Stimulated activated CD4-positive, alpha-beta T cell treated with anti-CD3 and anti-CD28 coated beads, Interleukin-12 subunit alpha, Interleukin-12 subunit beta, amount 100 ng/mL, for 4 hours (primary cell): ENCODE results near the gene CD248.
"Not testable (repeated sequence)": the region's sequence is repeated elsewhere in the genome, so short reads cannot be mapped to it uniquely, and the experiment has no call there.

Experiments
- DNase-seq: peaks from one replicate; pipeline ENCODE4 v3.0.0-alpha.2; 2020

Gene CD248

DNA sequence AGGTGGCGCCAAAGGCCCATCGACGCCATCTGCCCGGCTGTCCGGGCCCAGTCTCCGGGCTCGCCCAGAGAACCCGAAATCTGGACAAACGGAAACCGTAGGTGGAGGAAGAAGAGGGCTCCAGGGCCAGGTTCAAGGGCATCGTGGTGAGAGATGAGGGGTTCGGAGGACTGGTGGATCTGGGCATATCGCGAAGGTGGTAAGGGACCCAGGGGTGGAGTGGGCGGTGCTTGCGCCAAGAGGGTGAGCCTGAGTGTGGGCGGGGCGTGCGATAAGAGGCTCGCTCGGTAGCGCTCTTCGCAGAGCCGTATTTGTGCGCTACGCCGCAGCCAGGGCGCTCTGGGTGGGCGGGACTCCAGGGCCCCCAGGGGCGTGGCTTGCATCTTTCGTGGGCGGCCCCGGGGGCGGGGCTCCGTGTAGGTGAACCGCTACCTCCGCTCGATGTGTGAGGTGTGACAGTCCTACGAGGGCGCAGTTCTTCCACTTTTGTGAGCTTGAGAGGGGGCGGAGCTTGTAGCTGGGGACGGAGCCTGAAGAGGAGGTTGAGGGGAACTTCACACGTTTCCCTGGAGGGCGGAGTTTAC is 4.8 kb downstream of the CD248 start:
- peak; percentile 96 for DNase-seq

DNA sequence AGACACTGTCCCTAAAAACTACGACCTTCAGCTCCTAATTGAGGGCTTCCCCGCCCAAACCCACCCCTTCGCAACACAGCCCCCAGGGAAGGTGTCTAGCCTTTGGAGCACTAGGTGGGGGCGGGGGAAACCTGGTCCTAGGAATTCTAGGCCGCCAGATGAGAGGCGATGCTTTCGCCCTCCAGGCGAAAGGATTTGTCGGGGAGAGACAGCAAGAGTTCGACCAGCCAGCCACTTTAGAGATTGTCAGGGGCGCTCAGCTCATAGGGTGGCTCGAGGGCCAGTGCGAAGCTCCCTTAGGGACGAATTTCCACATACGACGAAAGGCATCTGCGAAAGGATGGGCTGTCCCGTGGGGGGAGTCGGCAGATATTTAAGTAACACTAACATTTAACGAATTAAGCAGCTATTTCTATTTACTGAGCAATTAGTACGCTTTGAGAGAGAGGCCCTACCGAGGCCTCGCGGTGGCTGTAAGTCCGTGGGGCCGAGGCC is 5.3 kb downstream of the CD248 start:
- no peak for DNase-seq

DNA sequence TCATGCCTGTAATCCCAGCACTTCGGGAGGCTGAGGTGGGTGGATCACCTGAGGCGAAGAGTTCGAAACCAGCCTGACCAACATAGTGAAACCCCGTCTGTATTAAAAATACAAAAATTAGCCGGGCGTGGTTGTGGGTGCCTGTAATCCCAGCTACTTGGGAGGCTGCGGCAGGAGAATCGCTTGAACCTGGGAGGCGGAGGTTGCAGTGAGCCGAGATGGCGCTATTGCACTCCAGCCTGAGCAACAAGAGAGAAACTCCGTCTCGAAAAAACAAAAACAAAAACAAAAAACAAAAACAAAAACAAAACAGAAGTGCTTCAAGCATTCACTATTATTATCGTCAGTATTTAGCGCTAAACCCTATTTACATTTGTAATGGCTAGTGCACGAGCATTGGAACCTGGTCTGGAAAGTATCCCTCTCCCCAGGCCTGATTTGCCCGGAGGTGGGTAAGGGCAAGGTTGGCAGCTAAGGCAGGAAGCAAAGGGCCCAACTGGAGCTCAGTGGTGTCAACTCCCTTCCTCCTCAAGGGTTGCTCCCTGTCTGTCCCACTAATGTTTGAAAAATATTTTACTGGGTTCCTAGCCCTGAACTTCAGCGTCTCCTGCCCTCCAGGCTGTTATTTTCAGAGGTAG is 5.9 kb downstream of the CD248 start:
- DNase-seq: not testable (repeated sequence)

DNA sequence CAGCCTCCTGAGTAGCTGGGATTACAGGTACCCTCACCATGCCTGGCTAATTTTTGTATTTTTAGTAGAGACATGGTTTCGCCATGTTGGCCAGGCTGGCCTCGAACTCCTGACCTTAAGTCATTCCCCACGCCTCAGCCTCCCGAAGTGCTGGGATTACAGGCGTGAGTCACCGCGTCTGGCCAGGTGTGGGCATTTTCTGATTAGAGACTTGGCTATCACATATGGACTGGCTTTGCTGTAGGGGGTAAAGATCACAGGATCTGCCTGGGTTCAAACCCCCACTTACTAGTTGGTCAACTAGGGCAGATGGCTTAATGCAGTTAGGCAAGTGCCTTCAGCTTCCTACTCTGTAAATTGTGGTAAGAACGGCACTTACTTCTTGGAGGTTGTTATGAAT is 6.5 kb downstream of the CD248 start:
- DNase-seq: no peak

DNA sequence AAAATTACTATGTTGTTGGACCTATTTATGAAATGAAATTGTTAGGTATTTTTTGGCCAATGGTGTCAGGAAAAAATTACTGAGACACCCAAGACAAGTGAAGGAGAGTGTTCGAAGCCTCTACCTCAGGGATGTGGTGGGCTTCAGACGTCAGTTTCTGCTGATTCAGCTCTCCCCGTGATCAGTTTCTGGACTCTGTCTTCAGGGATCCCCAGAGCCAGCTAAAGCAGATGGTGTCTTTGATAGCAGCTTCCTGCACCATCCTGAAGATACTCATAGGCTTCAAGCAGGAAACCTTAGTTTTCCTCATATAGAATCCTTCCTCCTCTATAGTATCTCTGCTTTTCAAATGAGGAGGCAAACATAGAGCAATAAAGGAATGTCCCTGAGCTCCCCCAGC is 7.4 kb downstream of the CD248 start:
- DNase-seq: no peak

DNA sequence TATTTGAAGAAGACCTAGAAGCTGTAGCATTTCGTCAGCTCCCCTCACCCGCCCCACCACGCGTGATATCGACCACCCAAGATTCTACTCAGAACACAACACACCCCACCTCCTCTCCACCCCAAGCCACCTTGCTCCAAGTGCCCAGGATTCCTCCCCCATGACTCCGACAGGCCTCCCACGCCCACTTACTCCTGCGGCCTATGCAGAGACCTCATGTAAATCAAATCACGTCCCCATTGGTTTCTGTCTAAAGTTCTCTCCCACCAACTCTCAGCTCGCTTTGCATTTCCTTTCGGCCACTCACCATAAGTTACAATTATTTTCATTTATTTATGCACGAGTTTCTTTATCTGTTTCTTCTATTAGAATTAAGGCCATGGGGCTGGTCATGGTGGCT is 14.2 kb downstream of the CD248 start:
- DNase-seq: no peak

DNA sequence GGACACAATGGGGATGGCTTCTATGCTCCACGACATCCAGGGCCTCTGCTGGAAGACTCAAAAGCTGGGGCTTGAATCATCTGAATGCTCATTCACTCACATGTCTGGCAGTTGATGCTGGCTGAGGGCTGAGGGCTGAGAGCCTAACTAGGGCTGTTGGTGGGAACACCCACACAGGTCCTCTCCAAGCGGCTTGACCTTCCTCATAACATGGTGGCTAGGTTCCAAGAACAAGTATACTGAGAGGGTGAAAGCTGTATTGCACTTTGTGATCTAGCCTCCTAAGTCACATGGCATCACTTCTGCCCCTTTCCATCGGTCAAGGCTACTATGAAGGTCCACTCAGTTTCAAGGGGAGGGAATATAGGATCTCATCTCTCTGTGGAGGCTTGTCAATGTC is 17.7 kb downstream of the CD248 start:
- DNase-seq: no peak

DNA sequence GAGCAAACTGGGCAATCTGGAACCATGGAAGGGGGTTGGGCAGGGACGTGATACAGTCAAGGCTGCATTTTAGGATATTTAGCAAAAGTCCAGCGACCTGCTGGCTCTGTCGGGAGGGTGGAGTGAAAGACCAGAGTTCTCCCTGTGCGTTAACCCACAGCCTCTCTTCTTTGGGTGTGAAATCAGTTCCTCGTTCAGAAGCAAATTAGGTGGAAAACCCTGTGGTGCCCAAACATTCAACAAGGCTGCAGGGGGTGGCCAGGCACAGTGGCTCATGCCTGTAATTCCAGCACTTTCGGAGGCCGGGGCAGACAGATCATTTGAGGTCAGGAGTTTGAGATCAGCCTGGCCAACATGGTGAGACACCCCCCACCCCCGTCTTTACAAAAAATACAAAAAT is 19.2 kb downstream of the CD248 start:
- DNase-seq: no peak

DNA sequence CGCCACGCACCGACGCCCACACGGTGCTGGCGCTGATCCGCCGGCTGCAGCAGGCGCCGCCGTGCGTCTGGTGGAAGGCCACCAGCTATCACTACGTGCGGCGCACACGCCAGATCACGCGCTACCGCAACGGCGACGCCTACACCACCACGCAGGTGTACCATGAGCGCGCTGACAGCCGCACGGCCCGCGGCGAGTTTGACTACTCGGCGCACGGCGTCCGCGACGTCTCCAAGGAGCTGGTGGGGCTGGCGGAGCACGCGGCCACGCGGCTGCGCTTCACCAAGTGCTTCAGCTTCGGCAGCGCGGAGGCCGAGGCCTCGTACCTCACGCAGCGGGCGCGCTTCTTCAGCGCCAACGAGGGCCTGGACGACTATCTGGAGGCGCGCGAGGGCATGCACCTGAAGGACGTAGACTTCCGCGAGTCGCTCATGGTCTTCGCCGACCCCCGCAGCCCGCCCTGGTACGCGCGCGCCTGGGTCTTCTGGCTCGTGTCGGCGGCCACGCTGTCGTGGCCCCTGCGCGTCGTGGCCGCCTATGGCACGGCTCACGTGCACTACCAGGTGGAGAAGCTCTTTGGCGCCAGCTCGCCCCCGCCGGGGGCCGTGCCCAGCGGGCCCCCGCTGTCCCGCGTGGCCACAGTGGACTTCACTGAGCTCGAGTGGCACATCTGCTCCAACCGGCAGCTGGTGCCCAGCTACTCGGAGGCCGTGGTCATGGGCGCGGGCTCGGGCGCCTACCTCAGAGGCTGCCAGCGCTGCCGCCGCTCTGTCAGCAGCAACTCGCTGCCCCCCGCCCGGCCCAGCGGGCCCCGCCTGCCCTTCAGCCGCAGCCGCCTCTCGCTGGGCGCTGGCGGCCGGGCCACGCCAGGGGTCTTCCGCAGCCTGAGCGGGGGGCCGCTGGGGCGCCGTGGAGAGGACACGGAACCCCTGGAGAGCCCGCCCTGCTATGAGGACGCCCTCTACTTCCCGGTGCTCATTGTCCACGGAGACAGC is 21.9 kb downstream of the CD248 start:
- DNase-seq: no peak

DNA sequence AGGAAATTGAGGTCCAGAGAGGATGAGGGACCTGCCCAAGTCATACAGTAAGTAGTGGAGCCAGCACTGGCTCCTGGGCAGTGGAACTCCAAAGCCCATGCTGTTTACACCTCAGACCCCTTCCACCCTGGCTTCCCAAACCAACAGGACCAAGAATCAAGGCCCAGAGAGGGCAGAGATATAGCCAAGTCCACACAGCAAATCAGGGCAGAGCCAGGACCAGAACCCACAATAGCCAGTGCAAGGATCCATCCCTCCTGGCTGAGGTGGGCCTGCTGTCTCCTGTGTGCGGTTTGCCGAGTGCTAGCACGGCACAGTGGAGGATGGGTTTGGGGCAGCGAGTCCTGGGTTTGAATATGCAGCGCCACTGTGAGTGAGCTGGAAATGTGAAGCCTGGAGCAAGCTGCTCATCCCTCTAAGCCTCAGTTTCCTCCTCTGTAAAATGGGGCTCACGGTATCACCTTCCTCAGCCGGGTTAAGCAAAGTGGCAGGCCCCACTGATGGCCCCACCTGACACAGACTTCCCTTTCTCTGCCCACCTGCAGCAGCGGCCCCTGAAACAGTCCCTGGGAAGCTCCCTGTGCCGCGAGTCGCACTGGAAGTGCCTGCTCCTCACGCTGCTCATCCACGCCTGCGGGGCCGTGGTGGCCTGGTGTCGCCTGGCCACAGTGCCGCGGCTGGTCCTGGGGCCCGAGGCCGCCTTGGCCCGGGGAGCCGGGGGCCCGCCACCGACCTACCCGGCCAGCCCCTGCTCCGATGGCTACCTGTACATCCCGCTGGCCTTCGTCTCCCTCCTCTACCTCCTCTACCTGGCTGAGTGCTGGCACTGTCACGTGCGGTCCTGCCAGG is 22.8 kb downstream of the CD248 start:
- no peak for DNase-seq

DNA sequence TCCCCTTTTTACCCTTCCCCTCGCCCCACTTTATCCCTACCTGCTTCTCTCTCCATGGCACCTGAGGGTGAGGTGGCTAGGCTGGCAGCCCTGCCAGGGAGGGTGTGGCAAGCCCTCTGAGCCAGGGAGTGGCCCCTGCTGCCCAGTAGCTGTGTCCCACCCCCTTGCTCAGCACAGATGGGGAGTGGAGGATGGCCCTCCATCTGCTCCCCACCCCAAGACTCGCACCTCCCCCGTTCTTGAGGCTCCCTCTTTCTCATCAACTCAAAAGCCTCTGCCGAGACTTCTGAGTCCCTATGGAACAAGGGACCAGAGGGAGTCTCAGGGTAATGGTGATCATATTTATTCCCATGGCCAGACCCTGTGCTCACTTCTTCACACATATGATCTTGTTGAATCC is 23.5 kb downstream of the CD248 start:
- DNase-seq: no peak

DNA sequence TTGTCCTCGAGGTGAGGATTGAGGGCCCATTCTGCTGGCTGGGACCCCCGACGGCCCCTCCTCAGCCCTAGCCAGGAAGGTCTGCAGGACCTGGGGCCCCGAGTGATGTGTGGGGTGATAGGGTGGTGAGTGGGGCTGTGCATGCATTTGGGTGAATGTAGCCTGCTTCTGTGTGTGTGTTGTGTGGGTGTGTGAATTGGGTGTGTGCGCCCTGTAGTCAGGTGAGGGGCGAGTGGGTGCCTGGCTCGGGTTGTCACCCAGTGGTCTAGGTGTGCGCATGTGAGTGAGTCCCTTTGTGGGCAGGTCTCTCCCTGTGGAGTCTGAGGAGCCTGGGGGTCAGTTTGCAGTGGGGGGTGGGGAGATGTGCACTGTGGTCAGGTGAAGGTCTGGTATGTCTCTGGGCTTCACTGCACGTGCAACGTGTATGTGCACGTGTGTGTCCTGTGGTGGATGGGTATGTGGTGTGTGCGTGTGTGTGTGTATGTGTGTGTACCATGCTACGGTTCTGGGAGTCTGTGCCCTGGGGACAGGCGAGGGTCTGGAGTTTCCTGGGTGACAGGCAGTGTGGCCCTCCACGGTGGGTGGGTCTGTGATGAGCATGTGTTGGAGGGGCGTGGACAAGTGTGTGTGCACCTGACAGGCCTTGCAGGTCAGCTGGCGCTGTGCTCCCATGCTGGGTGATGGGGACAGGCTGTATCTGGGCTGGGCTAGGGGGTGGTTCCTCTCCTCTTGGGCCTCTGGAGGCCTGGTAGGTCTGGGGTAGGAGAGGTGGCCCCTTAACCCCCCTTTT is 24.1 kb downstream of the CD248 start:
- no peak for DNase-seq

DNA sequence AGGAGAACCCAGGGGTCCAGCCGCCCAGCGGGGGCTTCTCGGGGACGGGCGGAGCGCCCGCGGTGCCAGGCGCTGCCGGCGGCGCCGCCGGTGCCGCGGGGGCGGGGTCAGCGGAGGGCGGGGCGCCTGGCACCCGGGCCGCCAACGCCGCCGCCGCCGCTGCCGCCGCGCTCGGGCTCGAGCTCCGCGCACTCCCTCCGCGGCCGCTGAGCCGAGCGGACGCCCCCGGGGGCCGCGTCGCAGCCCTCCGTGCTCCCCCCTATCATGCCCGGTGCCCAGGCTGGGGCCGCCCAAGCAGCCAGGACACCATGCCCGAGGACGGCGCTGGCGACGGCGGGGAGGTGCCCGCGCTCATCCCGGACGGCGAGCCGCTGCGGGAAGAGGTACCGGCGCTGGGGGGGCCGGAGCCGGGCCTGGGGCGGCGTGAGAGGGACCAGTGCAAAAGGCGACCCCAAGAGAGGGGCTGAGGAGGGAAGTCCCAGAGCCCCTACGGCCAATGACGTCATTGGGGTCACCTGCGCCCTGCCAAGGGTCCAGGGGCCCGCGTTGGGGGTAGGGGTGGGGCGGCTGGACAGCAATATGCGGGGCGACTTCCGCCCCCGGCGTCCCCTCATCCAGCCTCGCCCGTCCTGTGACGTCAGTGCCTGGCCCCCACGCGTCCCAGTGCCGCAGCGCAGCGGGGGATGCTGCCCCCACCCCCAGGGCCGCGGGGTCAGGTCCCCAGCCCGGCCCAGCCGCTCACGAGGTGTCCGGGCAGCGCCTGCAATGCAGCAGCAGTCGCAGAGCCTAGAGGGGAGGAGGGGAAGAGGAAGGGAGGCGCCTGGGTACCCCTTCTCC is 24.9 kb downstream of the CD248 start, which contains the start of gene TMEM151A:
Gene TMEM151A, plus strand, starts transcription at position 189 of the 837 bp plus-strand sequence. Its CDS starts 120 bp downstream, at position 309.
- peak; percentile 46 for DNase-seq

DNA sequence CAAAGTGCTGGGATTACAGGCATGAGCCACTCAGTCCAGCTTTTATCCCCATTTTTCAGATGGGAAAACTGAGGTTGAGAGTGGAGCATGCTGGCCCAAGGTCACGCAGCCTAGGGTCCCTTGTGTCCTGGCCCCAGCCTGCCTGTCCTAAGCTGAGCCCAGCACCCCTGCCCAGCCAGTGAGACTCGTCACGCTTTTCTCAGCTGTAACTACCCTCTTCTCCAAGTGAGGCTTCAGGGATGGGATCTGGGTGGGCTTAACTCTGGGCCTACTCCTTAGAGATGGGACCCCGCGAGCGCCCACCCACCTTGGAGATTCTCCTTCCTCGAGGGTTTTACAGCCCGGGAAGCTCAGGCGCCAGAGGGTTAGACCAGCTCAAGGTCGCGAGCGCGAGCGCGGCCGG is 25.5 kb downstream of the CD248 start:
- no peak for DNase-seq

DNA sequence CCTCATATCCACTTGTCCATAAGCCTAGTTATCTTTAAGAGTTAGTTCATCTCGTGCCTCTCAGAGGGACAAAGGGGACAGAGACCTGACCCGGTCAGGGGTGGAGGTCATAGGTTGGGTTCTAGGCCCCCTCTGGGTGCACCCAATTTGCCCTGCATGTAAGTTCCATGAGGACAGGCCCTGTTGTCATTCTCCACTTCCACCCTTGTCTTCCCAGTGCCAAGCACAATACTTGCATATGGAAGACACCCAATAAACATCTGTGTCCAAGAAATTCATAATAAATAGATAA is 26.6 kb downstream of the CD248 start:
- DNase-seq: no peak

DNA sequence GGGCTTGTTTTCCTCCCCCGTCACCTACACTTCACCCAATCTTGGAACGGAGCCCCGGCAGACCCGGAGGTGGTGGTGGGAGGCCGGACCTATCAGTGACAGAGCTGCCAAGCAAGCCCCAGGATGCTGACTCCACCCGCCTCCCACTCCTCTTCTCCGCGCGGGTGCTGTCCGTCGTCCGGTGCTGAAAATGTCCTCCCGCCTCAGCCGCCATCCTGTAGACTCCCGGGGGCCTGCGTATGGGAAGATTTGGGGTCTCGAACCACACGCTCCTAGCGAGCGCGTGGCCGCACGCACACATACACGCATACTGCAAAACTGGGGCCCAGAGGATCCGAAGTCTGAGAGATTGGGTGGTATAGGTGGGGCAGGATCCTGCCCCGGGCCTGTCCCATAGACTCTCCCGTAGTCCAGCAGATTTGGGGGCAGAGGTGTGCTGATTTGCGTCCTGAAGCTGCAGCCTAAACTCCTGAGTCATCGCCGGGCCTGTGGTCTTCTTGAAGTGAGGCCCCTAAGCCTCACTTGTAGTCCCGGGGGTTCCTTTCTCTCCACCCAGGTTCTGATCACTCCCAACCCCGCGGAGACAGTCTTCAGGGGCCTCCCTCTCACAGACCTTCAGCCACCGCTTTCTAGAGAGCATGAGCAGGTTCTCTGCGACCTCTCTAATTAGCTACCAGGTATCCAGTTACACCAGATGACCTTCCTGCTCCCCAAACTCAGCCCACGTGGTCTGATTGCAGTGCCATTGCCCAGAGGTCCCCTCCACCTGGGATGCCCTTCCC is 27.1 kb downstream of the CD248 start:
- DNase-seq: peak; percentile 79

DNA sequence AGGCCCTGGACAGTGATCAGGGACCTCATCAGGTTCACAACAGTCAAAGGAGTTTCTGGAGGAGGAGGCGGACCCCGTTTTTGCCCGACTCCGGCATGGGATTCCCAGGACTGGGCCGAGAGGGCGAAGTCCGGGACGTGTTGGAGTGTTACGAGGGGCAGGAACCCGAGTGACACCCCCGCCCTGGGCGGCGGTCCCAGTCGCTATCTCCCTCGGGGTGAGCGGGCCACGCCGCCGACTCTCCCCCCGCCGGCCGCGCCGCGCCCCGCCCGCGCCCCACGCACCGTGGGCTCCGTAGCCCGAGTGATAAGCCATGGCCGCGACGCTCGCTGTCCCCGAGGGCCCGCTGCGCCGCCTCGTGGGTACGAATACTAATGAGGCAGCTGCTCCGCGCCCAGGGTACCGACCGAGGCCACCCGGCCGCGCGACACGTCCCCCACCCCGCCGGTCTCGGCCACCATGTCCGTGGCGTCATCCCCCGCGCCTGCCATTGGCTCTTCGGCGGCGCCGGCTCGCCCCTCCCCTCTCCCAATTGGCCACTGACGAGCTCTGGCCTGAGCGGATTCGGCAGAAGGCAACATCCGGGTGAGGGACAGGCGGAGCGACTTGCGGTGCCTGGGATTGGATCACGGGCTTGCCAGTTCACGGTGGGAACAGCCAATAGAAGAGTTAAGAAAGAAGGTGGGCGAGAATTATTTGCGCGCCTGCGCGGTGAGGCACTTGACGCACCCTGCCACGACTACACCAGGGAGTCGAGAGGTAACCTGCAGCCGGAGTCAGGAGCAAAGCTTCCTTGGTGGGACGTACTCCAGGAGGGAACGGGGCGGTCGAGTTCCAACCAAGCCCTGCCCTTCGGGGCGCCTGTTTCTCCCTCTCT is 27.9 kb downstream of the CD248 start, which contains the start of gene YIF1A:
Gene YIF1A, minus strand, starts transcription at position 473 of the 877 bp plus-strand sequence. Its CDS starts 158 bp downstream, at position 315.
- DNase-seq: peak; percentile 95

DNA sequence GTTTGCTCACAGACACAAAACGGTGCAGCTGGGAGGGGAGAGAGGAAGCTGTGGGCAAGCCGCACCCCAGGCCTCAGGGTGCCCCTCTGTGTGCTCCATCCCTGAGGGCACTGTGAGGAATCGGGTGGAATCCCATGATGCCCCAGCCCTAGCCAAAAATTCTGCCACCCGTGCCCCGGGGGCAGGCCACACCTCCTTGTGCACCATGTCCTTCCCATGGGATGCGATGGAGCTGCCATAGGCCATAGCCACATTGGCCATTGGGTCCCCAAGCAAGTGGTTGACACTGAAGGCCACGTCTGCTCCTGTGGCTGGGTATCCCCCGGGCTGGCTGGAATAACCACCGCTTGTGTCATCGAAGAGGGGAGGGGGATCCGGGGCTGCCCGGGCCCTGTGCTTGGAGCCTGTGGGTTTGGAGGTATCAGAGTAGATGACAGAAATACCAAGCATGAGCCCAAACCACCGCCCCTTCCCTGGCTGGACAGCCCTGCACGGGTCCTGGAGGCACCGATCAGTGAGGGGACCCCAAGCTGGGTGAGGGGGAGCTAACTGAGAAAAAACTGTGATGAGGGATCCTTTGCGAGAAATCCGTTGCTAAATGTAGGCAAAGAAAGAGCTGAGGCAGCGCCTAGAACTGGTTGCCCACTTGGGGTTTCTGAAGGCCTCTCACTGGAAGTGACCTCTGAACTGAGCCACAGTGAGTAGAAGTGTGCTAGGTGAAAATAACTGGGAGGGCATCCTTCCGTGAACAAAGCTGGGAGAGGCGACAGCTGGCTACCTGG is 28.8 kb downstream of the CD248 start:
- DNase-seq: no peak
